Non-pigmented ciliary epithelial cell (primary cell): ENCODE results near the gene KCTD21.

ENCODE experiments used
- DNase-seq: peaks from one replicate; pipeline ENCODE4 v3.0.0-alpha.2; 2010; ENCODE audit warnings: low read depth

Gene KCTD21

DNA sequence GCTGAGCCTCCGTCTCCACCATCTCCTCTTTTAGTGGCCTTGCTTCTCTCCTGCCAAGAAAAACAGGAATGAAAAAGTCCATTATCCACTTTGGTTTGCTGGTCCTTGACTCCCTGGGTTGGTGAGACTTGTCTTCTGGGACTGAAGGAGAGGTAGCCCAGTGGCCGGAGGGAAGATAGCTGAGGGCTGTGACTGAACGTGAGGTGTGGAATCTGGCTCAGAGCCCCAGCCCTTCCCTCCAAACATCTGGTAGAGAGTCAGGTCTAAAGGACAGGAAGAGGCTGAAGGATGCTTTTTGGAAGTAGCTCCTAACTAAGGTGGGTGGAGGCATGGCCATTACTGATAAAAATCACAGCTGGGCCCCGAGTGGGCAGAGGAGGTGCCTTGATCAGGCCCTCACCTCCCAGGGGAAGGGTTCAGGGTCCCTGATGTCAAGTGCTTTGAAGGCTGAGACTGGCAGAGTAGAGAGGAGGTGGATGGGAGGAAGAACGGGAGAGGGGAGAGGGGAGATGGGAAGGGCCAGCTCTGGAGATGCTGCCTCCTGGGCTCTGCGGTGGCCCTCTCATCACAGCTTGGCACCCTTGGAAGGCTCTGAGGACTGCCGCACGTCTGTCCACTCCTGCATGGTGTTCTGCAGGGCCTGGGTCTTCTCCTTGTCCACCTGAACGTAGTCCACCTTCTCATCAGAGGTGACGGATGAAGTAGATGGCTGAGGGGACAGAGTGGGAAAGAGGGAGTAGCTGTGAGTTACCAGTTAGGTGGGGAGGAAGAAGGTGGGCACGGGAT is 30.5 kb upstream of the KCTD21 start:
- DNase-seq = no peak

- DNase-seq = no peak
Observed at GRCh38 chr11:78217650-78218541, 29.5 kb upstream of the KCTD21 start.

DNA sequence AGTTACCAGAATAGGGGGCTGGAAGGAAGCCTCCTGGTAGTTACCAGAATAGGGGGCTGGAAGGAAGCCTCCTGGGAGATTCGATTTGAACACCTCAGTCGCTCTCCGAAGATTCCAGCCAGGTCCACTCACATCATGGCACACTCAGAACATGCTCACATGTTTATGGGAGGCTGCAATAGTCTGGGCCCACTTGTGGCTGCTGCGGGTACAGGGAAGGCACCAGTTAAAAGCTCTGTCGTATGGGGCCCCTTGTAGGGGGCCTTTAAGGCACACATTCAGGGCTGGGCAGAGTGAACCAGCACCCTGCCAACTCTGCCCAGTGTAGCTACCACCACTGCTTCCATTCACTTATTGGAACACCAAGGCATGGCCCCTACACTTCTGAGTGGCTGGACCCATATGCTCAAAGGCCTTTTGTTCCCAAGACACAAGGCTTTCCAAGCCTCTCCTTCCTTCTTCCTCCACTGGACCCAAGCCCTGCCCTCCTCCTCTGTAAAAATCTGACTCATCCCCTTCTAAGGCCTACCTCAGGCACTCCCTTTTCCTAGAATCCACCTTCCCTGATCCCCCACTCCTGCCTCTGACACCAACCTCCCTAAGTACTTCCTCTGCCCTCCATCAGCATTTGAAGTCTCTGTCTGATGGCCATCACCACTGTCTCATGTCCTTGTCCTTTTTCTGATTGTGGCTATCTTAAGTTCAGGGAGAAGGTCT is 28.3 kb upstream of the KCTD21 start:
- DNase-seq = no peak

DNA sequence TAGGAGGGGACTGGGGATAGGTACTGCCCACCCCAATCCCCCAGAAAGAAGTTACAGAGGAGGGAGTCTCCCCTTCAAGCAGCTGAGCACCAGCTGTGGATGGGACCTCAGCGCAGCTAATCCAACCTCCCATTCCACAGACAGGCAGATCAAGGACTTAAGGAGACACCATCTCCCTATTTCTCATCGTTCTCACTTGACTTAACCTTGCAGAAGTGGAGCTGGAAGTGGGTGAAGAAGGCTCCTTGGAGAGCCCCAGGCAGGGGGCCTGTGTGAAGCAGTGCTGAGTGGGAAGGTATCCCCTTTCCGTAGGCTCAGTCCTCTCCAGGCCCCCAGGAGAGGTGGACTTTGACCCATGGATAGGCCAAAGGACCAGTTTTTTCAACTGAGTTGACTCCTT is 27.6 kb upstream of the KCTD21 start:
- DNase-seq = no peak

GRCh38 chr11:78214331-78215194 is 26.1 kb upstream of the KCTD21 start:
- DNase-seq = no peak

DNA sequence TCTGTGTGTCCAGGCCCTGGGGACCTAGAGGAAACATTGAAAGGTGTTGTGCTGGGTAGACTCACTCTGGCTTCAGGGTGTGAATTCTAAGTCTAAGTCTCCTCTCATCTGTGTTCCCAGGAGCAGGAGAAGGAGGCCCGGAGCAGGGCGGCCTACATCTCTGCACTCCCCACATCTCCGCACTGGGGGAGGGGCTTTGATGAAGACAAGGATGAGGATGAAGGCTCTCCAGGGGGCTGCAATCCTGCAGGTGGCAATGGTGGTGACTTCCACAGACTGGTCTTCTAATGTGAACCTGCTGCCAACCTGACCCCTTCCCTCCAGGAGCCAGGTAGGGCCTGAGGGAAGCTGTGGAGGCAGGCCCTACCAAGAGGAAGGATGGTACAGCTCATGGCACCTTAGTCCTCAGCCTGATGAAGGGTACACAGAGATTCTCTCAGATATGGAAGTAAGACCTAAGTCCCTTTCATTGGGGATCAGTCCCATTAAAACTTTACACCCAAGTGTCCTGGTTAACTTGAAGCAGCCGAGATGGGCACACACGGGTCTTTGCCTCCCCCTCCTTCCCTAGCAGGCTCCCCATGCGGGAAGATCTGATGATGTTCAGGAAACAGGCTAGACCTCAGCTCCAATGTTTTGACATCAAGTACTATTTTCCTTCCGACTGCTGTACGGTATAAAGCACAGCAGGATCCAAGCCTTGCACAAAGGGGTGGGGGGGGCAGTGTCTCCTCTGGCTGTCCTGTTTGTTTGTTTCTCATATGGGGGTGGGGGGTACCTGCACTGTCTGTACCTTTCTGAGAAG is 25.3 kb upstream of the KCTD21 start:
- no peak for DNase-seq

GRCh38 chr11:78212586-78213371 is 24.4 kb upstream of the KCTD21 start:
- DNase-seq = no peak

DNA sequence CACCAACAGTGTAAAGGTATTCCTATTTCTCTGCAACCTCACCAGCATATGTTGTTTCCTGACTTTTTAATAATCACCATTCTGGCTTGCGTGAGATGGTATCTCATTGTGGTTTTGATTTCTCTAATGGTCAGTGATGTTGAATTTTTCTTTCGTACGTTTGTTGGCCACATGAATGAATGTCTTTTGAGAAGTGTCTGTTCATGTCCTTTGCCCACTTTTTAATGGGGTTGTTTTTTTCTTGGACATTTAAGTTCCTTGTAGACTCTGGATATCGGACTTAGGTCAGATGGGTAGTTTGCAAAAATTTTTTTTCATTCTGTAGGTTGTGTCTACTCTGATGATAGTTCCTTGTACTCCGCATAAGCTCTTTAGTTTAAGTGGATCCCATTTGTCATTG is 23.1 kb upstream of the KCTD21 start:
- no peak for DNase-seq

GRCh38 chr11:78210000-78210608 is 21.7 kb upstream of the KCTD21 start:
- DNase-seq = no peak

DNA sequence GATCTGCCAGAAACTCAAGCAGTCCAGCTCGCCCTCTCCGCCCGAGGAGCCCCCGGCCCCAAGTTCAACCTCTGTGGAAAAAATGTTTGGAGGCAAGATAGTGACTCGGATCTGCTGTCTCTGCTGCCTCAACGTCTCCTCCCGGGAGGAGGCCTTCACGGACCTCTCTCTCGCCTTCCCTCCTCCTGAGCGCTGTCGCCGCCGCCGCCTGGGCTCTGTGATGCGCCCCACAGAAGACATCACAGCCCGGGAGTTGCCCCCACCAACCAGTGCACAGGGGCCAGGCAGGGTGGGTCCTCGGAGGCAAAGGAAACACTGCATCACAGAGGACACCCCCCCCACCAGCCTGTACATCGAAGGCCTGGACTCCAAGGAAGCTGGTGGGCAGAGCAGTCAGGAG is 21.1 kb upstream of the KCTD21 start:
- no peak for DNase-seq

GRCh38 chr11:78208257-78209165 is 20.1 kb upstream of the KCTD21 start:
- DNase-seq = no peak

GRCh38 chr11:78207532-78208256 is 19.3 kb upstream of the KCTD21 start:
- DNase-seq = no peak

GRCh38 chr11:78205691-78206090 is 17.3 kb upstream of the KCTD21 start:
- DNase-seq = no peak

GRCh38 chr11:78205256-78205655 is 16.8 kb upstream of the KCTD21 start:
- no peak for DNase-seq

GRCh38 chr11:78203184-78203583 is 14.8 kb upstream of the KCTD21 start:
- no peak for DNase-seq

DNA sequence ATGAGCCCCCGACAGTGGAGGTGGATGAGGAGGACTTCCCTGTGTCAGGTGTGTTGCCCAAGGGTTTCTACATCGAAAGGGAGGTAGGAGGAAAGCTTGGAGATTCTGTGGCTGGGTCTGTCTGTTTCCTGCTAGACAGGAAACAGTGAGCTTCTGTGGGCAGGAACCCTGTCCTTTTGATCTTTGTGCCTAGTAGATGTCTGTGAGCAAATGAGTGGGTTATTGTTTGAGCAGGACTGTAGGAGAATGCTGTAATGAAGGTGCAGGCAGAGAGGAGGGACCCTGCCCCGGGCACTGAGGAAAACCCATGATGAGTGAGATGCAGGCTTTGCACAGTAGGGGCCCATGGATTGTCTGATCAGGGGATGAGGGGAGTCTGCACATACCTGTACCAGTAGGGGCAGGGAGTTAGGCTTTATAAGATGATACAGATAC is 14.3 kb upstream of the KCTD21 start:
- no peak for DNase-seq

DNA sequence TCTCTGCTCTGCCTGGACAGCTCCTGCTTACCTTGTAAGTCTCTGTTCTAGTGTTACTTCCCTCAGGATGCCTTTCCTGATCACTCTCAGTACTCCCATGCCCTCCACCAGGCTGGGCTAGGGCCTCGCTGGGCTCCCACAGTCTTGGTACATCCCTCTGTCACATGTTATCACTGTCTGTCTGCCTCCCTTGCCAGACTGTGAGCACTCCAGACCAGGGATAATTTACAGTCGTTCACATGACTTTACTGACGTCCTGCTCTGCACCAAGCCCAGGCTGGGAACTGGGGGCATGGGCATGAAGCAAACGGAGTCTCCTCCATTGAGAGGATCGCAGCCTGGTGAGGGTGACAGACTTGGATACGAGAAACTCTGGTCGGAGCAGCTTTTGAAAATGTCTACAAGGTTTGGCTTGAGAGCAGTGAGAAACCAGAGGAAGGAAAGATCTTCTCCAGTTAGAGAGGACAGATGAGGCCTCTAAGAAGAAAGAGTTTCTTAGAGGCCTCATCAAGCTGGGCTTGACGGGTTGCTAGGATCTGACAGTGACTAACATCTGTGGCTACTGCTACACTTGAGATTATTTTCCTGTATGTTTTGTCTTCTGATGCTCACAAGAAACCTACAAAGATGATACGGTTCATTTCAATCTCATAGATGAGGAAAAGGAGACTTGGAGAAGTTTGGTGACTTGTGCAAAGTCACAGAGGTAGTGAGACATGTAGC is 12.8 kb upstream of the KCTD21 start:
- no peak for DNase-seq
